Tibial artery (tissue), 4 donors: ENCODE data around the gene CARD19.

Experiments used
- DNase-seq, 2 donors: peaks; one replicate each; pipeline ENCODE4 v3.0.0-alpha.2; 2019
- H3K27ac ChIP-seq, 2 donors: fragments of 200-600 bp; sonication (generic) in 1 of 2; 1 replicate in 1 of 2; 2 replicates in 1 of 2; pipeline ENCODE4 v1.5.1; 2018 to 2019; ENCODE audit warnings: mild to moderate bottlenecking in 1 of 2
- H3K27me3 ChIP-seq, 2 donors: fragments of 200-600 bp; sonication (generic) in 1 of 2; one replicate each; pipeline versions ENCODE4 v1.5.1 to v1.6.0; 2016 to 2019
- H3K36me3 ChIP-seq, 3 donors: fragments of 200-600 bp; sonication (generic) in 2 of 3; one replicate each; pipeline ENCODE4 v1.5.1; 2016 to 2019; ENCODE audit warnings: mild to moderate bottlenecking in 2 of 3
- H3K4me1 ChIP-seq, 4 donors: fragments of 200-600 bp; sonication (generic) in 2 of 4; 1 replicate in 3 of 4; 2 replicates in 1 of 4; pipeline ENCODE4 v1.5.1; 2016 to 2019
- H3K4me3 ChIP-seq, 2 donors: fragments of 200-600 bp; sonication (generic) in 1 of 2; 1 replicate in 1 of 2; 2 replicates in 1 of 2; pipeline ENCODE4 v1.5.1; 2018 to 2019; ENCODE audit warnings: mild to moderate bottlenecking in 2 of 2
- H3K9me3 ChIP-seq, 3 donors: fragments of 200-600 bp; sonication (generic) in 1 of 3; one replicate each; pipeline ENCODE4 v1.5.1; 2016 to 2019
- CTCF ChIP-seq, 2 experiments: fragments of 200-600 bp in 1 of 2; fragments of 450-650 bp in 1 of 2; IDR thresholded peaks; one replicate each; pipeline ENCODE4 v1.5.1; 2017 to 2019; ENCODE audit warnings: antibody characterized with exemption in 2 of 2, mild to moderate bottlenecking in 1 of 2, moderate library complexity in 1 of 2
- intact Hi-C: fragments of 100-400 bp; cut with DNase I; formaldehyde crosslinking; loops from one replicate; pipeline ENCODE4 v1.15.0; 2023; ENCODE audit warnings: low total_unique reads

The CARD19 gene

GRCh38 chr9:93081931-93082330 lies 14.1 kb upstream of the CARD19 start:
- peak in 1 of 2 donors; percentile 3 for DNase-seq
- intact Hi-C loops: no loop called here
- no peaks in the 10 kb centered on the region for H3K9me3 ChIP-seq
- no peak overlapping the region for H3K27ac ChIP-seq
- H3K27me3 ChIP-seq: no peaks in the 10 kb centered on the region
- TF ChIP-seq CTCF (IDR thresholded peaks at IDR 0.05): no peak
- H3K4me1 ChIP-seq: no peaks in the 10 kb centered on the region
- H3K36me3 ChIP-seq: peaks cover 0 to 9% (median 3%) of the 10 kb centered on the region in 3 donors
- no peak overlapping the region for H3K4me3 ChIP-seq

GRCh38 chr9:93082841-93083411 lies 13.1 kb upstream of the CARD19 start:
- Histone ChIP-seq H3K36me3 (peaks cover 0 to 9% (median 3%) of the 10 kb centered on the region in 3 donors), H3K9me3 (no peaks in the 10 kb centered on the region), H3K27me3 (no peaks in the 10 kb centered on the region), H3K27ac (no peak overlapping the region), H3K4me1 (no peaks in the 10 kb centered on the region), H3K4me3 (no peak overlapping the region)
- TF ChIP-seq CTCF (IDR thresholded peaks at IDR 0.05): no peak
- DNase-seq: peak; percentile 5 to 48
- intact Hi-C loops: no loop called here

- H3K36me3 ChIP-seq: peaks cover 0 to 9% (median 3%) of the 10 kb centered on the region in 3 donors
- no peak overlapping the region for H3K4me3 ChIP-seq
- DNase-seq: peak; percentile 14 to 40
- intact Hi-C loops: no loop called here
- no peak for TF ChIP-seq CTCF (IDR thresholded peaks at IDR 0.05)
- no peaks in the 10 kb centered on the region for H3K9me3 ChIP-seq
- H3K4me1 ChIP-seq: no peaks in the 10 kb centered on the region
- no peaks in the 10 kb centered on the region for H3K27me3 ChIP-seq
- no peak overlapping the region for H3K27ac ChIP-seq
These were observed 12.2 kb upstream of the CARD19 start for GRCh38 chr9:93083592-93084470.

- intact Hi-C loops: no loop called here
- Histone ChIP-seq H3K9me3 (no peaks in the 10 kb centered on the region), H3K4me1 (no peaks in the 10 kb centered on the region), H3K4me3 (no peak overlapping the region), H3K36me3 (peaks cover 0 to 9% (median 3%) of the 10 kb centered on the region in 3 donors), H3K27ac (no peak overlapping the region), H3K27me3 (no peaks in the 10 kb centered on the region)
- TF ChIP-seq CTCF (IDR thresholded peaks at IDR 0.05): no peak
- DNase-seq: peak; percentile 11 to 48
These were observed 11.5 kb upstream of the CARD19 start for GRCh38 chr9:93084471-93084881.

GRCh38 chr9:93085676-93086075 lies 10.3 kb upstream of the CARD19 start:
- H3K4me1 ChIP-seq: no peaks in the 10 kb centered on the region
- TF ChIP-seq CTCF (IDR thresholded peaks at IDR 0.05): no peak
- no peak overlapping the region for H3K4me3 ChIP-seq
- H3K36me3 ChIP-seq: peaks cover 0 to 9% (median 3%) of the 10 kb centered on the region in 3 donors
- intact Hi-C loops: no loop called here
- H3K27me3 ChIP-seq: no peaks in the 10 kb centered on the region
- DNase-seq: peak in 1 of 2 donors; percentile 27
- peaks cover 0 to under 1% (median under 1%) of the 10 kb centered on the region in 3 donors for H3K9me3 ChIP-seq
- no peak overlapping the region for H3K27ac ChIP-seq
